Epithelial cell of proximal tubule (primary cell): Measurements from ENCODE around the gene ARHGEF16. TPM values are rescaled to one million over a fixed set of nuclear protein-coding genes. Genes with fewer than 3 reads are reported as not detected.
A peak's percentile ranks its signal among the peaks of the same experiment; 100 is the strongest.

Source experiments
- DNase-seq: peaks from one replicate; pipeline ENCODE4 v3.0.0-alpha.2; 2011; ENCODE audit warnings: low read depth
- H3K4me3 ChIP-seq: 2 replicates; pipeline ENCODE4 v1.5.1; 2011; ENCODE audit warnings: low read depth, mild to moderate bottlenecking, low read length
- CTCF ChIP-seq: conservative IDR thresholded peaks from 2 replicates; pipeline ENCODE4 v1.5.1; 2012; ENCODE audit warnings: low read depth, mild to moderate bottlenecking, low read length
- total RNA-seq: library from RNA; depleted of rRNA; stranded (reverse); fragments of >200 nt; gene quantifications from 2 replicates; pipeline ENCODE4 v1.2.3, GENCODE V29; 2015

The ARHGEF16 gene
- total RNA-seq, 1 donor from 2014 or later, result 36.6 TPM

DNA sequence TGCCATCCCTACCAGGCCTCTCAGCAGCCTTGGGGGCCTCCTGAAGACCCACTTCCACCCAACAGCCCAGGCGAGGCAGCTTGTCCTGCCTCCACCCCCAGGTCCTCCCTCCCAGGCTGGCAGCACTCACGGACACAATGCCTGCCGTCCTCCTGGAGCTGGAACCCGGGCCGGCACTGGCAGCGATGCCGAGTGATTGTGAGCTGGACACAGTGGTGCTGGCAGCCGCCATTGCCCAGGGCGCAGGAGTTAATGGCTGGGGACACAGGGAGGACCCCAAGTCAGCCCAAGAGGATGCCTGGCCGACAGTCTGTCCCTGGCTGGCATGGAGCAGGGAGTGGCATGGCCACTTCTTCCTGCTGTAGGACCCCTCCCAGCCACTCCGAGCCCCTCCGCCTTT, 60.8 kb downstream of the ARHGEF16 start:
- TF ChIP-seq CTCF, result no peak
- DNase-seq, result no peak
- no peak overlapping the region for H3K4me3 ChIP-seq

GRCh38 chr1:3515774-3516480, 61.5 kb downstream of the ARHGEF16 start:
- TF ChIP-seq CTCF, result no peak
- H3K4me3 ChIP-seq, result no peak overlapping the region
- DNase-seq, result no peak

DNA sequence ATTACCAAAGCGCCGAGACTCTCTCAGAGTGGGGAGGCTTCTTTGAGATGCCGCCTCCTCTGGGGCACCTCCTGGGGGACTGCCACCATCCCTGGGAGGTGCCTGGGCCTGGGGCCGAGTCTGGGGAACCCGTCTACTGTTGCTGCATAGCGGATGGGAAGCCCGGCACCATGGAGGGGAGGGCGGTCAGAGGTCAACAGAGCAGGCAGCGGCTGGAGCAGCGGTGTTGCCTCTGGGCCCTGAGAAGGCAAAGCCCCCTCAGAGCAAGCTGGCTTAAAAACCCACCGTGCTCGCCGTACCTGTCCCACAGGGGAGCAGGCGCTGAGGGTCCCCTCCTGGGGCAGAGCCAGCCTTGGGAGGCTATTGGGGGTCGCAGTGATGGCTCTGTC, 62.0 kb downstream of the ARHGEF16 start:
- H3K4me3 ChIP-seq, result no peak overlapping the region
- TF ChIP-seq CTCF, result no peak
- DNase-seq, result no peak

GRCh38 chr1:3516911-3517675, 62.6 kb downstream of the ARHGEF16 start:
- TF ChIP-seq CTCF, result no peak

DNA sequence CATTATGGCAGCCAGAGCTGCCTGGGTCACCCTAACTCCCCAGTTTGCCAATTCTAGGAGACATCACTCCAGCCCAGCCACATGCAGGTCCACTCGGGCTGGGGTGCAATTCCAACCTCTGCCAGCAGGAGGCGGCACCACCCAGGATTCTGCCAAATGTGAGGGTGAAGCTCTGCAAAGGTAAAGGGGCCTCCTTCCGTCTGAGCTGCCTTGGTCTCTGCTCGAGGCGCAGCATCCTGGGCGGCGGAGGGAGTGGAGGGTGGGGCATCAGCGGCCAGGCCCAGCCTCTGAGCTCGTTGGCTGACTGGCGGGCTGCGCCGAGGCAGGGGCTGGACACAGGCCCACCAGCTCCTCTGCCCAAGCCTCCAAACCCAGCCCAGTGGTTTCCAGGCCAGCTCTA, 63.8 kb downstream of the ARHGEF16 start:
- TF ChIP-seq CTCF, result peak; percentile 50
- no peak for DNase-seq
- H3K4me3 ChIP-seq, result no peak overlapping the region

More at GRCh38 chr1:3516911-3517675, 62.6 kb downstream of the ARHGEF16 start:
- H3K4me3 ChIP-seq, result no peak overlapping the region
- no peak for DNase-seq

DNA sequence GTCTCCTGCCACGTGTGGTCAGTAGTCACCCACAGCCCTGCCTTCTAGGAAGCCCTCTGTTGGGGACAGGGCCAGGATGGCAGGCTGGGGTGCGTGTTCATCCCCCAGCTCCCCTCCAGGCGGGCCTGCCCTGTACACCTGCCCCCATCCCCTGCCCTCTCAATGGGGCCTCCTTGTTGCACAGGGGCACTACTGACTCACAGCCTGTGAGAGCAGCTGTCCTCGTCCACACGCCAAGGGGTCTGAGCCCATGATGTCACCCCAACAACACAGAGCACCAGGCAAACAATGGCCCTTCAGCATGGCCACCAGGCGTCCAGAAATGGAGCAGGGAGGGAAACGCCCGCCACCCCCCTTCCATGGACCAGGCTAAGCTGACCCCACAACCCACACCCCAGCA, 64.3 kb downstream of the ARHGEF16 start:
- TF ChIP-seq CTCF, result no peak
- H3K4me3 ChIP-seq, result no peak overlapping the region

More for the DNA sequence above, 64.3 kb downstream of the ARHGEF16 start:
- DNase-seq, result no peak
